ENCODE data around the gene PLBD2. TPM values are rescaled to one million over a fixed set of nuclear protein-coding genes. Genes with fewer than 3 reads are reported as not detected.

The PLBD2 gene
- total RNA-seq, 6 experiments from 2014 or later = 49.8 to 64.3 (median 54.6) TPM

- H3K27ac Mint-ChIP-seq = no peak overlapping the region
- H3K4me3 Mint-ChIP-seq = no peak overlapping the region
- H3K36me3 Mint-ChIP-seq (ENCODE audit: low read depth) = no peaks in the 10 kb centered on the region
Measured at GRCh38 chr12:113330505-113330904, 27.9 kb upstream of the PLBD2 start.

GRCh38 chr12:113332688-113333417 is 25.5 kb upstream of the PLBD2 start:
- Mint-ChIP-seq H3K36me3 (ENCODE audit: low read depth) (no peaks in the 10 kb centered on the region), H3K9me3 (no peaks in the 10 kb centered on the region), H3K4me1 (ENCODE audit: low read depth) (peaks cover 23% of the 10 kb centered on the region), H3K27ac (no peak overlapping the region), H3K27me3 (ENCODE audit: insufficient read depth) (no peaks in the 10 kb centered on the region; the same call in 1 of the 2 replicates), H3K4me3 (no peak overlapping the region)
- TF ChIP-seq CTCF (IDR thresholded peaks at IDR 0.05) = no peak
- no peak for DNase-seq

More at GRCh38 chr12:113330505-113330904, 27.9 kb upstream of the PLBD2 start:
- Mint-ChIP-seq H3K4me1 (ENCODE audit: low read depth) (peaks cover 37% of the 10 kb centered on the region), H3K9me3 (no peaks in the 10 kb centered on the region), H3K27me3 (ENCODE audit: insufficient read depth) (no peaks in the 10 kb centered on the region; the same call in 1 of the 2 replicates)
- no peak for TF ChIP-seq CTCF (IDR thresholded peaks at IDR 0.05)
- no peak for DNase-seq

GRCh38 chr12:113333418-113333750 is 25.0 kb upstream of the PLBD2 start:
- Mint-ChIP-seq H3K27me3 (ENCODE audit: insufficient read depth) (no peaks in the 10 kb centered on the region; the same call in 1 of the 2 replicates), H3K36me3 (ENCODE audit: low read depth) (no peaks in the 10 kb centered on the region), H3K4me3 (no peak overlapping the region), H3K27ac (no peak overlapping the region), H3K4me1 (ENCODE audit: low read depth) (peaks cover 23% of the 10 kb centered on the region), H3K9me3 (no peaks in the 10 kb centered on the region)
- TF ChIP-seq CTCF (IDR thresholded peaks at IDR 0.05) = no peak
- DNase-seq = no peak

- no peak for TF ChIP-seq CTCF (IDR thresholded peaks at IDR 0.05)
- Mint-ChIP-seq H3K4me3 (peak overlapping the region; percentile 92), H3K4me1 (ENCODE audit: low read depth) (peaks cover 22% of the 10 kb centered on the region), H3K27ac (peak overlapping the region; percentile 34; the same call in 1 of the 2 replicates), H3K27me3 (ENCODE audit: insufficient read depth) (no peaks in the 10 kb centered on the region; the same call in 1 of the 2 replicates), H3K9me3 (no peaks in the 10 kb centered on the region), H3K36me3 (ENCODE audit: low read depth) (no peaks in the 10 kb centered on the region)
- no peak for DNase-seq
Measured at GRCh38 chr12:113333877-113334785, 24.3 kb upstream of the PLBD2 start.

- no peaks in the 10 kb centered on the region for H3K36me3 Mint-ChIP-seq (ENCODE audit: low read depth)
- peaks cover 13% of the 10 kb centered on the region for H3K4me1 Mint-ChIP-seq (ENCODE audit: low read depth)
- DNase-seq = peak; percentile 48
- TF ChIP-seq CTCF (IDR thresholded peaks at IDR 0.05) = no peak
- peak within 1 kb of the TSS; percentile 34; the same call in 1 of the 2 replicates for H3K27ac Mint-ChIP-seq
- no peaks in the 10 kb centered on the region; the same call in none of the 2 replicates for H3K27me3 Mint-ChIP-seq (ENCODE audit: insufficient read depth)
- no peaks in the 10 kb centered on the region for H3K9me3 Mint-ChIP-seq
- peak within 1 kb of the TSS; percentile 92 for H3K4me3 Mint-ChIP-seq
Measured at GRCh38 chr12:113334786-113335539, 23.4 kb upstream of the PLBD2 start, which contains the start of gene SLC8B1. TSS of gene SLC8B1 (minus strand) at chr12:113335109. CDS start at chr12:113332878, 2,231 bp downstream.
